HG03039 (cell line): ENCODE measurements around the gene SPATA31E1.
"Not testable (repeated sequence)": the region's sequence is repeated elsewhere in the genome, so short reads cannot be mapped to it uniquely, and the experiment has no call there.

ENCODE experiments used
- ATAC-seq: cut with Tn5 transposase; IDR thresholded peaks from one replicate; pipeline ENCODE4 v1.9.1; 2021; ENCODE audit warnings: mild to moderate bottlenecking, moderate library complexity; ENCODE audit not compliant: unreplicated experiment

SPATA31E1 gene

DNA sequence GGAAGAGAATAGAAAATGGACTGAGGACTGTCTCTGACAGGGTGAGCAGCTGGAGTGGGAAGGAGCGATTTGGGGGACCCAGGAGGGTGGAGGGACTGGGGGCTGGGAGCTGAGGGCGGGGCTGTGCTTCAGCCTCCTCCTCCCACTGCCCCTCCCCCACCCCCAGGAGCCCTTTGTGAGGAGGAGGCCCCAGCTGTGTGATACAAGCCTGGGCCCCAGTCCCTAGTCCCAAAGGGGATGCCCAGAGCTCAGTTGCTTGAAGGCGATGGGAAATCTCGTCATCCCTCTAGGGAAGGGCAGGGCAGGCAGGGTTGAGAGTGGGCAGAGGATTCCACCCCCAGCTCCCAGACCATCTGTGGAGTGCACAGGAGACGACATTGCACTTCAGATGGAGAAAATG lies at the start of gene SPATA31E1:
Gene SPATA31E1 (plus strand): TSS at position 251 of the 400 bp plus-strand sequence. CDS start 15 bp downstream, at position 266.
- ATAC-seq = no peak

DNA sequence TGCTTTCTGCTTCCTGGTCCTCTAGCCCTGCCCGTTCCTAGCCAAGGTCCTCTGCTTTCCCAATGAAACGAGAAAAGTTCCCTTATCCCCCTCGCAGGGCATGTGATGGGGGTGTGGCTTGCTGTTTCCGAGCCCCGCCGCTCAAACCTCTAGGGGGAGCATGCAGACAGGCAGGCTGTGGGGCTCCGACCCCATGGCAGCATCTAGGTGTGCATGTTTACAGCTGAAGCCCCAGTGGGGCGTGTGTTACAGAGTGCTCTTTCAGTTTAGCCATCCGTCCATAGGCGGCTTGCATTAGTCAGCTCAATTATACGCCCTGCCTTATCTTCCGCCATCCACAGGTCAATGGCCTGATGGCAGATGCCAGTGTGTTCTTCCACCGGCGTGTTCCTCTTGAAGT lies 48.3 kb upstream of the SPATA31E1 start:
- ATAC-seq = no peak

DNA sequence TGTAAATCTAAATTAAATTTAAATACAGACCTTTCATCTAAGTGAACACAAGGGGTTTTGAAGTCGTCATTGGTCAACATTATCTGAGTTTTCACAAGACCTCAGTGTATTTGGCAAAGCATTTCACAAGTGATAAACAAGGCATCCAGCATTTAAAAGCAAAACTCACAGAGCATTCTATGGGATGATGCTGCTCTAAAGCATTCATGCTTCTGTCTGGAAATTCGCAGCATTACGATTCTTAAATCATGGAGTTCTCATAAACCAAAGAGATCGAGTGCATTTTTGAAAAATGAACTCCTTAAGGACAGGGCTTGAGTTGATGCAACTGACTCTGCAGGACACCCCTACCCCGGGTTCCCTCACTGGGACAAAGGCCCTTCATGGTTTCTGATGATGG lies 46.1 kb upstream of the SPATA31E1 start:
- no peak for ATAC-seq

DNA sequence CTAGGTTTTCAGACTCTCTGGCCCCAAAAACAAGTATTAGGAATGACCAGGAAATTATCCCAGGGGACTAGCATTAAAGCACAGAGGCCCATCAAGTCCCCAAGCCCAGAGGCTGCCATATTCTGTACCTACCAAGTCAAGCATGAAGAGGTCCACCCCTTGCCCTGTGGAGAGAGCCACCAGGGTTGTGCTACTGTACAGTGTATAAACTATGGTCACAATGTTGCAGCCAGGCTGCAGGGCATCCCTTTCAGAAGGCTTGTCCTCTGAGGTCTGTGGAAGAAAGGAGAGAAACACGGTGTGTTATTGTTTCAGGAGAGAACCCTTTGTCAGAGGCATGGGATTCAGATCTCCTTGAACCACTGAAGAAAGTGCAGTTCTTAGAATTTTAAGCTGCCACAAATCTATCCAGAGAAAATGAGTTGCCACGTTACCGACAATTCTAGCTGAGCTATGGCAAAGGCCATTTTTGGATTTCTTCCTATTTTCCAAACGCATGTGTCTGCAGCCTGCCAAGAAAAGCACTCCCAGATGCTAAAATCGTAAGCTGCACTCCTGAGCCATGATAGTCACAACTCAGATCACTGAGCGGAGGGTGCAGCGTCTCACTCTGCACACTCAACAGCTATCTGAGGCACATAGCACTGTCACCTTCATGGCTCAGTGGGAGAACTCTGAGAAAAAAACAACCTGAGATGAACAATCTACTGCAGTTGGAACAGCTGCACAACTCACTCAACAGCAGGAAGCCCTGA lies 45.5 kb upstream of the SPATA31E1 start:
- no peak for ATAC-seq

DNA sequence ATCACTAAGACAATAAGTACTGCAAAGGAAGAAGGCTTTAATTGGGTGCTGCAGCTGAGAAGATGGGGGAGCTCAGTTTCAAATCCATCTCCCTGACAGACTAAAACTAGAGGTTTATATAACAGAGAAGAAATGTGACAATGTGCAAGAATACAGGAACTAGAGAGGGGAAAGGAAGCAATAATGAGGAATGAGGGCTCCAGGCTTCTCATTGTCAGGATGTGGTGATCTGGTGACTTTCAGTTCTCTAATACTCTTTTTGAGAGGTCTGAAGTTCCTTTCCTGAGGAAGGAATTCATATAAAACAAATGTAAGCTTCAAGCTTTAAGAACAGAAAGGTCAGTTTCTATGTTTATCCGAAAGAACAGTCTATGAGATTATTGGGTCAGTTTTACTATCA lies 42.5 kb upstream of the SPATA31E1 start:
- ATAC-seq = no peak

DNA sequence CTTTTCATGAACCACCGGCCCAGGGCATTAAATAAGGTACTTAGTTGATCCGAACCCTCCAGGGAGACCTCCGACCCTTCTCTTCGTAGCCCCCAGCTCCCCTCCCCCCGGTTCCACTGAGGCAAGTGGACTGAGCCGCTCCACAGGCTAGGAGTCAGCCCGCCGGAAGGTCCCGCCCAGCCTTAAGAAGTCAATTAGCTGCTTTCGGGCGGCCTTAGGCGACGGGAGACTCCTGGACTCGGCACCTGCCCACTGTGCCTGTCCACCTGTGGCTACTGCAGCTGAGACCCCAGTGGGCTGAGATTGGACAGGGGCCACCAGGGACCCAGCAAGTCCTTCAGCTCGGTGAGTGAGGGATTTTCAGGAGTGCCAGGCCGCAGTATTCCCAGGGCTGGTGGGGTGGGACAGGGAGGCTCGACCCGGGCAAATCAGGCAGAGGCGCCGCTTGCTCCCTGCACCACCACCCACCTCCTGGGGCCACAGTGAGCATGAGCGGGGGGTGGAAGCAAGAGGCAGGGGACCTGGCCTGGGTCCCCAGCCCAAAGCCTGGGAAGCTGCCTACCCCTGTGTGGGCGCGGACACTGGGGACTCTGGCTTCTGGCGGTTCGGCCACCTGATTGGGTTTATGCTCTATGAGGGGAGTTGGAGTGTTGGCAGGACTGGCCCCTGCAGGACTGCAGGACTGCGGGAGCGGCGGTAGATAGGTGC lies 39.6 kb upstream of the SPATA31E1 start:
- ATAC-seq = no peak

DNA sequence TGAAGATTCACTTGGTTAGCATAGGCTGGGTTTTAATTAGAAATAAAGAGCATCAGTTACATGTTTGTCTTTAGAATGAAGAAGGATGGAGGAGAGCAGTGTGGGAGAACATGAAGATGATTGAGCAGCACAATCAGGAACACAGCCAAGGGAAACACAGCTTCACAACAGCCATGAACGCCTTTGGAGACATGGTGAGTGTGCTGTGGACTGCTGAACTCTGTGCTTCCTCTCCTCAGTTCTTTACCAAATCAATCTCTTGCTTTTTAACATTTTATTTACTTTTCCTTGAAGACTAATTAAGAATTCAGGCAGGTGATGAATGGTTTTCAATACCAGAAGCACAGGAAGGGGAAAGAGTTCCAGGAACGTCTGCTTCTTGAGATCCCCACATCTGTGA lies 38.2 kb upstream of the SPATA31E1 start:
- ATAC-seq = no peak

DNA sequence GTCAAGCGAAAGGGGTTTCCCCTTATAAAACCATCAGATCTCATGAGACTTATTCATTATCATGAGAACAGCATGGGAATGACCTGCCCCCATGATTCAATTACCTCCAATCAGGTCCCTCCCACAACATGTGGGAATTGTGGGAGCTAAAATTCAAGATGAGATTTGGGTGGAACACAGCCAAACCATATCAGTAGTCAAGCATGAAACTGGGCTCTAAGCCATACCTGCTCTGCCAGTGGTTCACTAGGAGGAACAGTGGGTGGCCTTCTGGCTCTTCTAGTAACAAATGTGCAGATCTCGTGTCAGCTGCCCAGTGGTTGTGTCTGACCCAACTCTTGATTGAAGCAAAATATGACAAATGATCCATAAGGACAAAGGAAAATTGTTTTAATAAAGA lies 34.9 kb upstream of the SPATA31E1 start:
- ATAC-seq = not testable (repeated sequence)

DNA sequence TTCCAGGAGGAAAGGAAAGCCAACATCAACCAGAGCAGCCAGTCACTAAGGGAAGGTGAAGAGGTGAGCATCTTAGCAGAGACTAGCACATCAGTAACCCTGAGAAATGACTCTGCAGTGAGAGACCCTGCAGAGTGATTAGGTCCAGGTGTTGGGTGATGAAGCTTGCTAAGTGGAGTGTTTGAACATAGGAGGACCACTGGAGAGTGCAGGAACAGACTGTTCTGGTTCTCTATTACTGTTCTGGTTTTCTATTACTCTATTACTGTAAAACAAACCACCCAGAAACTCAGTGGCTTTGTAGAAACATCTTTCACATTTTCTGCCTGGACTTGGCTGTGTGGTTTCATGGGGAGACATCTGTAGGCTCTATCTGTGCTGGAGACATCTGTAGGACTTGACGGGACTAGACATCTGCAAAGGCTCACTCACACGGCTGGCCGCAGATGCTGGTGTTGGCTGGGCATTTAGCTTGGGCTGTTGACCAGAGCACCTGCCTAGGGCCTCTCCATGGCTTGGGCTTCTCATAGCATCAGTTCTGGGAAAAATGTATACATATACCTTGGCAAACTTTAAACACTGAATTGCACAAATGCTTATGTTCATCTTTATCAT lies 33.4 kb upstream of the SPATA31E1 start:
- no peak for ATAC-seq

DNA sequence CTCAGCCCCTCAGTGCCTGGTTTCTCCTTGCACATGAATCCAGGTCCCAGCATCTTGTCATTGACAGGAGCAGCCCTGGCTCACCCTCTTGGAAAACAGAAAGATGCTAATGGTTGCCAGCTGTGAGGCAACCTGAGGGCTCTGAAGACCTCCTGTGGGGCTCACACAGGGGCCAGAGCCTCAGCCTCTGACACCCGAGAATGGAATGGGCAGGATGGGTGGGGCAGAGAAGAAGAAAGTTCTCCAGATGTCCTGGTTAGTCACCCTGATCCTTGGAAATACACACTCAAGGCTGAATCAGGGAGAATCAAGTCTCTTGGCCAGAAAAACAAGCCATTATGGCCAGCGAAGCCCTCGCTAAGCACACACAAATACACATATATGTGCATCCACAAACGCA lies 32.3 kb upstream of the SPATA31E1 start:
- ATAC-seq = no peak

DNA sequence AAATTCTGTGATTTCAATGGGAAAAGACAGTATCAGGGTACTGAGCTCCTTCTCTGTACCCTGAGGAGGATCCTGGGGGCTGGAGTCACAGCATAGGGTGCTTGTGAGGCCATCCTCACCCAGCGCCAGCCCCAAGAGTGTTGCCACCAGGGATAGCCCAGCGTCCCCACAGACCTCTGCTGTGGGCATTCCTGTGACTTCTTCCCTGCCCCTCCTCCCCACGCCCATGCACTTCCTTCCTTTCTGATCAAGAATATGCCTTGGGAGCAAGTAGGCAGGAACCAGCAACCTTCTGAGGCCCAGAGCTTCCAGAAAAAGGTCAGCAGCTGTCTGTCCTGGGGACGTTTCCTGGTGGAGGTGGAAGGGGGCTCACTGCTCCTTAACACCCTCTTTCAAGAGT lies 31.5 kb upstream of the SPATA31E1 start:
- ATAC-seq = not testable (repeated sequence)

DNA sequence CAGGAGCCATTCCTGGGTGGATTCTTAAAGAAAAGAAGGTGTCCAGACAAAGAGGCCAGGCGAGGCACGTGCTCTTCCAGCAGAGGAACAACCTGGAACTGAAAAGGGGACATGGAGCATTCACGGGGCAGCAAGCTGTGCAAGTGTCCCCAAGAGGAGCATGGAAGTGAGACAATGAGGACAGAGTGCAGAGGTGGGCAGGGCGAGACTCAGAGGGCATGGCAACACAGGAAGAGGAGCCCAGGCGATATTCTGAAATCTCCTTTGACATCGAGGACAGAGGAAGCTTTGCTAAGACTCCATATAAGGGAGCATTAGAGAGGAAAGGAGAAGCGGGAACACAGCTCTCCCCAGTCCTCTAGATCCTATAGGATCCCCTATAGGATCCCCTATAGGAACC lies 29.4 kb upstream of the SPATA31E1 start:
- ATAC-seq = no peak

DNA sequence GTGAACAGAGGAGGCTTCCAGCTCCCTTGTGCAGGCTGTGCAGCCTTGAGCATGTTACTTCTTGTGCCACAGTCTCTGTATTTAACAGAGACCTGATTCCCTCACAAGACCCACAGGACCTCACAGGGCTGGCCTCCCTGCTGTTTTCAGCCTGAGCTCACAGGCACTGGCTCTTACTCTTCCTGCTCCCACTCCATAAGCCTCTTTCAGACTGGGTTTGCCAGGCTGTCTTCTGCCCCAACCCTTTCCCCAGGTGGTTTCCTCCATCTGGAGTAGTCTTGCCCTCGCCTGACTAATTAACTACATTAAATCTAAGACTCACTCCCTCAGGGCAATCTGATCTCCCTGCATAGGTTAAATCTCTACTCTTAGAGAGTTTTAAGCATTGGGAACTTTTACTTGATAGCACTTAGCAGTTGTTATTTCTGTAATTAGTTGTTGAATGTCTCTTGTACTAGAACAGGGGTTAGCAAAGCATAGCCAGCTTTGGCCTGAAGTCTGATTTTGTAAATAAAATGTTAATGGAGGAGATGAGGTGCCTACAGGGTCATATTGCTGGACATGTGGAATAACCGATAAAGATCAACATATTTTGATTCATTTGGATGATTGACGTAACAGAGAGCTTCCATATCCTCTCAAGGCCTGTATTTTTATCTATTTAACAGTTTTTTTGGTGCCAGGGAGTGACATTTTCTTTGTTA lies 28.6 kb upstream of the SPATA31E1 start:
- no peak for ATAC-seq

DNA sequence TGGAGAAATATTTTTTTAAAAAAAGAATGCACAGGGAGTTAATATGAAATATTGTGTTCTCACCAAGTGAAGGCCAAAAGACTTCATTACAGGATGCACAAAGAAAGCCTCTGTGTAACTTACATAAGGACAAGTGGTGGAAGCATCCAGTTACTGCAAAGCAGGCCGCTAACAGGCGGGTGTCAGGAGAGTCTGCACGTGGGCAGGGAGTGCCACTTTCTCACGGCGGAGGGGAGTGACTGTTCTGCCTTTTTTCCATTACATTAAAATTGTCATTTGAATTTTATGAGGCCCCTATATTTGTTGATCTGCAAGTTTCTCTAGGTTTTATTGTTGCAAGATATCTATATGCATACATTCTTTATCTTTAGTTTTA lies 28.1 kb upstream of the SPATA31E1 start:
- no peak for ATAC-seq

DNA sequence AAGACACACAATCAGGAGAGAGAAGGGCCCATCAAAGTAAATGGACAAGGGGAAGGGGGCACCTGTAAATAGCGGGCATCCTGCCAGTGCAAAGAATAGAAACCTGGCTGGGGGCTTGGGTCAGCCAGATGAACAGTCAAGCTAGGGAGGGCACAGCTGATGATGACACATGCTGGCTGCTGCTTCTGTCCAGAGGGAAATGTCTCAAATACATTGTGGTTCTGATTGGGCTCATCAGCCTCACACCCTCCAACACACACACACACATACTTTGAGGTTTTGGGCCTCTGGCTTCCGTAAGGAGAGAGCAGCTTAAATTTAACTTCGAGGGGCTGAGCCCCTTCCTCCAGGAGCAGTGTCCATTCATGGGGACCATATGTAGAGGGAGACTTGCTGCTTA lies 27.6 kb upstream of the SPATA31E1 start:
- ATAC-seq = no peak

DNA sequence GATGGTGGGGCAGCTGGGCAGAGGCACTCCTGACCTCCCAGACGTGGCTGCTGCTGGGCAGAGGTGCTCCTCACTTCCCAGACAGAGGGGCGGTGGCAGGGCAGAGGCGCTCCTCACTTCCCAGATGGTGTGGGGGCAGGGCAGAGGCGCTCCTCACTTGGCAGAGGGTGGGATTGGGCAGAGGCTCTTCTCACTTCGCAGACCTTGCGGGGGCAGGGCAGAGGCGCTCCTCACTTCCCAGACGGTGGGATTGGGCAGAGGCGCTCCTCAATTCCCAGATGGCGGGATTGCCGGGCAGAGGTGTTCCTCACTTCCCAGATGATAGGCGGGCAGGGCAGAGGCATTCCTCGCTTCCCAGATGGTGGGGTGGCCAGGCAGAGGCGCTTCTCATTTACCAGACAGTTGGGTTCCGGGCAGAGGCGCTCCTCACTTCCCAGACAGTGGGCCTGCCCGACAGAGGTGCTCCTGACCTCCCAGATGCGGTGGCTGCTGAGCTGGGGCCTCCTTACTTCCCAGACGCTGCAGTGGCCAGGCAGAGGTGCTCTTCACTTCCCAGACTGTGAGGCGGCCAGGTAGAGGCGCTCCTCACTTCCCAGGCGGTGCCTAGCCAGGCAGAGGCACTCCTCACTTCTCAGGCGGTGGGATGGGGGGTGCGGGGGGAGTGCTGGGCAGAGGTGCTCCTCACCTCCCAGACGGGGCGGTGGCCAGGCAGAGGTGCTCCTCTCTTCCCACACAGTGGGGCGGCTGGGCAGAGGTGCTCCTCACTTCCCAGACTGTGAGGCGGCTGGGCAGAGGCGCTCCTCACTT lies 25.3 kb upstream of the SPATA31E1 start:
- no peak for ATAC-seq

DNA sequence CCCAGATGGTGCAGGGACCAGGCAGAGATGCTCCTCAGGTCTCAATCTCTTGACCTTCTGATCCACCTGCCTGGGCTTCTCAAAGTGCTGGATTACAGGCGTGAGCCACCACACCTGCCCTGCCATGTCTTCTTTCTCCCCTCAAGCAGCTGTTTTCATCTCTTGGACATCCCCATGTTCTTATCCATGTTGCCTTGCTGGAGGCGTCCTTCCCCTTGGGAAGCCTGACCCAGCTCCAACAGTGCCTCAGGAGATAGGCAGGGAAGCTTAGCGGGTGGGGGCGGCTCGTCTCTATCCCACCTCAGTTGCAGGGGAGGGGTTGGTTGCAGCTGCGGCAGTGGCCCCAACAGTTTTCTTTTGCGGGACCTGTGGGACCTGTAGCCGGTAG lies 24.7 kb upstream of the SPATA31E1 start:
- no peak for ATAC-seq

DNA sequence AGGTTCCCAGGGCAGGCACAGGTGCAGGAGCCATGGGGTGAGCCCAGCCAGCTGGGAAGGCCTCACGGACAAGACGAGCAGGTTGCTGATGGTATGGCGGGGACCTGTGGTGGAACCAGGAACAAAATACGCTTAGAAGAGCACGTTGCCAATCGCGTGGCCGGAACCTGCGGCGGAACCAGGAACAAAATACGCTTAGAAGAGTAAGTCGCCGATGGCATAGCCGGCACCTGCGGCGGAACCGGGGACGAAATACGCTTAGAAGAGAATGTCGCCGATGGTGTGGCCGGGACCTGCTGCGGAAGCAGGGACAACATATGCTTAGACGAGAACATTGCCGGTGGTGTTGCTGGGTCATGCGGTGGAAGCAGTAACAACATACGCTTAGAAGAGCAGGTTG lies 23.5 kb upstream of the SPATA31E1 start:
- no peak for ATAC-seq

DNA sequence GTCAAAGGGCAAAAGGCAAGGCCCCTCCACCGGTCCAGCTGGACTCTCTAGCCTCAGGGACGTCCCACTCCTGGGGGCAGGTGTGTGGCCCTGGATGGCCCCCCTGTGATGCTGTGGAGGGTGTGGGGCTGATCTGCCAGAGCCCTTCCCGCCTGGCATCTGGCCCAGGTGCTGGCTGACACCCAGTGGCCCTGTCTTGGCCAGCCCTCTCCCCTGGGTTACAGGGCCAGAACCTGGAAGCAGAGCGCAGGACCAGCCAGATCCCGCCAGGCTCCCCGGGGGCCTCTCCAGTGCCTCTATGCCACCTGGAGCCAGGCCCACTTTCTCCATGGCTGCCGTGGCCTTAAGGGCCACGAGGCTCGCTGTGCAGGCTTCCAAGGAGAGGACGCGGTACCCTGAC lies 22.9 kb upstream of the SPATA31E1 start:
- no peak for ATAC-seq

DNA sequence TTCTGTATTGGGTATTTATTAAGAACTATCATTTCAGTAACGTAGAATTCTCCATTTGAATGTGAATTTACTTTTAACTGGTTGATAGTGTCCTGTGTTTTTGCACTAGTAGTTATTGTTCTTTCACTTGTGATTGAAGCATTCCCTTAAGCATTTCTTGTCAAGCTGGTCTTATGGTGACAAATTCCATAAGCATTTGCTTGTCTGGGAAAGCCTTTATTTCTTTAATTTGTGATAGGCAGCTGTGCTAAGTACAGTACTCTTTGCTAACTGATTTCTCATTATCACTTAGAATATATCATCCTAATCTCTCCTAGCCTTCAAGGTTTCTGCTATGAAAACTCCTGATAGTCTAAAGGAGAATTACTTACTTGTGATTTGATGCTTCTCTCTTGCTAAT lies 21.3 kb upstream of the SPATA31E1 start:
- no peak for ATAC-seq
